ENCODE data around the gene AGFG2. TPM values are rescaled to one million over a fixed set of nuclear protein-coding genes. Genes with fewer than 3 reads are reported as not detected.
"Not testable (repeated sequence)": the region's sequence is repeated elsewhere in the genome, so short reads cannot be mapped to it uniquely, and the experiment has no call there.

AGFG2 gene
- total RNA-seq, 1 donor from 2014 or later: 10.3 TPM

- Mint-ChIP-seq H3K4me1 (ENCODE audit: low read depth) (no peaks in the 10 kb centered on the region), H3K36me3 (ENCODE audit: insufficient read depth) (no peaks in the 10 kb centered on the region), H3K27me3 (no peaks in the 10 kb centered on the region), H3K9me3 (ENCODE audit: low read depth) (no peaks in the 10 kb centered on the region), H3K27ac (no peak overlapping the region), H3K4me3 (ENCODE audit: low read depth) (no peak overlapping the region)
- no peak for DNase-seq (ENCODE audit: low spot score, unreplicated experiment)
- no peak for TF ChIP-seq CTCF (IDR thresholded peaks at IDR 0.05; ENCODE audit: unreplicated experiment)
Measured at GRCh38 chr7:100516135-100516812, 22.7 kb upstream of the AGFG2 start.

GRCh38 chr7:100517305-100517704 lies 21.7 kb upstream of the AGFG2 start:
- no peaks in the 10 kb centered on the region for H3K9me3 Mint-ChIP-seq (ENCODE audit: low read depth)
- DNase-seq (ENCODE audit: low spot score, unreplicated experiment): no peak
- H3K27me3 Mint-ChIP-seq: no peaks in the 10 kb centered on the region
- H3K36me3 Mint-ChIP-seq (ENCODE audit: insufficient read depth): no peaks in the 10 kb centered on the region
- H3K4me3 Mint-ChIP-seq (ENCODE audit: low read depth): no peak overlapping the region
- H3K27ac Mint-ChIP-seq: no peak overlapping the region
- H3K4me1 Mint-ChIP-seq (ENCODE audit: low read depth): no peaks in the 10 kb centered on the region
- no peak for TF ChIP-seq CTCF (IDR thresholded peaks at IDR 0.05; ENCODE audit: unreplicated experiment)

GRCh38 chr7:100519580-100519979 lies 19.4 kb upstream of the AGFG2 start:
- Mint-ChIP-seq H3K4me3 (ENCODE audit: low read depth) (no peak overlapping the region), H3K9me3 (ENCODE audit: low read depth) (no peaks in the 10 kb centered on the region), H3K4me1 (ENCODE audit: low read depth) (no peaks in the 10 kb centered on the region), H3K27ac (no peak overlapping the region), H3K36me3 (ENCODE audit: insufficient read depth) (no peaks in the 10 kb centered on the region), H3K27me3 (no peaks in the 10 kb centered on the region)
- DNase-seq (ENCODE audit: low spot score, unreplicated experiment): no peak
- no peak for TF ChIP-seq CTCF (IDR thresholded peaks at IDR 0.05; ENCODE audit: unreplicated experiment)

- H3K4me3 Mint-ChIP-seq (ENCODE audit: low read depth): no peak overlapping the region
- no peak for TF ChIP-seq CTCF (IDR thresholded peaks at IDR 0.05; ENCODE audit: unreplicated experiment)
- H3K9me3 Mint-ChIP-seq (ENCODE audit: low read depth): no peaks in the 10 kb centered on the region
- H3K27ac Mint-ChIP-seq: no peak overlapping the region
- H3K27me3 Mint-ChIP-seq: no peaks in the 10 kb centered on the region
- no peaks in the 10 kb centered on the region for H3K36me3 Mint-ChIP-seq (ENCODE audit: insufficient read depth)
- no peaks in the 10 kb centered on the region for H3K4me1 Mint-ChIP-seq (ENCODE audit: low read depth)
- no peak for DNase-seq (ENCODE audit: low spot score, unreplicated experiment)
Measured at GRCh38 chr7:100520138-100520537, 18.9 kb upstream of the AGFG2 start.

- no peaks in the 10 kb centered on the region for H3K36me3 Mint-ChIP-seq (ENCODE audit: insufficient read depth)
Measured at GRCh38 chr7:100521076-100521475, 17.9 kb upstream of the AGFG2 start.

GRCh38 chr7:100521909-100522593 lies 17.0 kb upstream of the AGFG2 start:
- not testable (repeated sequence) for H3K27ac Mint-ChIP-seq; H3K4me3 Mint-ChIP-seq (ENCODE audit: low read depth); H3K36me3 Mint-ChIP-seq (ENCODE audit: insufficient read depth); H3K4me1 Mint-ChIP-seq (ENCODE audit: low read depth); H3K27me3 Mint-ChIP-seq; H3K9me3 Mint-ChIP-seq (ENCODE audit: low read depth); DNase-seq (ENCODE audit: low spot score, unreplicated experiment)

More at GRCh38 chr7:100521076-100521475, 17.9 kb upstream of the AGFG2 start:
- Mint-ChIP-seq H3K4me1 (ENCODE audit: low read depth) (no peaks in the 10 kb centered on the region), H3K27me3 (no peaks in the 10 kb centered on the region), H3K4me3 (ENCODE audit: low read depth) (no peak overlapping the region), H3K27ac (no peak overlapping the region), H3K9me3 (ENCODE audit: low read depth) (no peaks in the 10 kb centered on the region)
- TF ChIP-seq CTCF (IDR thresholded peaks at IDR 0.05; ENCODE audit: unreplicated experiment): no peak
- DNase-seq (ENCODE audit: low spot score, unreplicated experiment): no peak

- DNase-seq (ENCODE audit: low spot score, unreplicated experiment); H3K4me3 Mint-ChIP-seq (ENCODE audit: low read depth); H3K4me1 Mint-ChIP-seq (ENCODE audit: low read depth); H3K27ac Mint-ChIP-seq; H3K36me3 Mint-ChIP-seq (ENCODE audit: insufficient read depth); H3K9me3 Mint-ChIP-seq (ENCODE audit: low read depth); H3K27me3 Mint-ChIP-seq: not testable (repeated sequence)
Measured at GRCh38 chr7:100523192-100523591, 15.8 kb upstream of the AGFG2 start.

GRCh38 chr7:100528108-100528866 lies 10.7 kb upstream of the AGFG2 start:
- H3K4me3 Mint-ChIP-seq (ENCODE audit: low read depth); H3K27me3 Mint-ChIP-seq; H3K27ac Mint-ChIP-seq; H3K36me3 Mint-ChIP-seq (ENCODE audit: insufficient read depth); H3K9me3 Mint-ChIP-seq (ENCODE audit: low read depth); DNase-seq (ENCODE audit: low spot score, unreplicated experiment); H3K4me1 Mint-ChIP-seq (ENCODE audit: low read depth): not testable (repeated sequence)

Data from progenitor cell of endocrine pancreas (in vitro differentiated cells).